D721Med (cell line): Measurements from ENCODE around the gene SMG7.

Experiments
- DNase-seq: peaks from one replicate; pipeline ENCODE4 v3.0.0; 2011; ENCODE audit warnings: low spot score; ENCODE audit not compliant: insufficient read length
- FAIRE-seq: peaks from 2 replicates; lab custom pipeline; 2011; peaks lifted over from hg19 to GRCh38; lab: Jason Lieb, UNC
- CTCF ChIP-seq: IDR thresholded peaks from 2 replicates; pipeline ENCODE4 v1.5.1; 2012; ENCODE audit warnings: mild to moderate bottlenecking, control low read depth; ENCODE audit not compliant: insufficient read depth; ENCODE audit errors: missing control alignments

The SMG7 gene

GRCh38 chr1:183598386-183598785 lies 126.1 kb downstream of the SMG7 start:
- FAIRE-seq = no peak
- DNase-seq = no peak
- no peak for TF ChIP-seq CTCF

GRCh38 chr1:183600136-183600535 lies 127.8 kb downstream of the SMG7 start:
- TF ChIP-seq CTCF = no peak
- no peak for FAIRE-seq
- no peak for DNase-seq

- TF ChIP-seq CTCF = no peak
- no peak for FAIRE-seq
- DNase-seq = no peak
Measured at GRCh38 chr1:183600634-183601033, 128.3 kb downstream of the SMG7 start.

- DNase-seq (no peak), FAIRE-seq (no peak)
- TF ChIP-seq CTCF = no peak
Measured at GRCh38 chr1:183602510-183602909, 130.2 kb downstream of the SMG7 start.
